ENCODE results near the gene APLP2. TPM values are rescaled to one million over a fixed set of nuclear protein-coding genes. Genes with fewer than 3 reads are reported as not detected.

The APLP2 gene
- total and polyA plus RNA-seq, 9 of the 15 experiments (the other 6 are each of a cell fraction or from before 2014, with no cell fraction given): 17.4 to 164 (median 118) TPM

GRCh38 chr11:130163346-130164220 is 93.9 kb downstream of the APLP2 start (continued):
- TF ChIP-seq MGA (IDR thresholded peaks at IDR 0.05) (peak; percentile 76), REST (IDR thresholded peaks at IDR 0.05; ENCODE audit: borderline replicate concordance) (no peak), REST (CRISPR knock-in tag; IDR thresholded peaks at IDR 0.05; ENCODE audit: low read depth) (no peak), RBM25 (IDR thresholded peaks at IDR 0.05; ENCODE audit: low read depth, low read length, severe bottlenecking) (peak; percentile 47), ZBTB9 (CRISPR knock-in tag; IDR thresholded peaks at IDR 0.05) (no peak)
